Measurements from ENCODE around the gene HEATR5A.

- no peak for TF ChIP-seq POLR2A (IDR thresholded peaks at IDR 0.05)
- TF ChIP-seq CTCF (IDR thresholded peaks at IDR 0.05), result no peak
Observed at GRCh38 chr14:31419179-31419966, 977 bp downstream of the HEATR5A start.

Measured in prostate gland (tissue), 2 donors.